VCaP (cell line): ENCODE measurements around the gene ZNF546.
A peak's percentile ranks its signal among the peaks of the same experiment; 100 is the strongest.

ENCODE experiments used
- H3K27ac ChIP-seq: fragments of 450-650 bp; 2 replicates; pipeline ENCODE4 v1.5.1; 2017
- TF ChIP-seq, protein P1 (sequence below): fragments of 450-650 bp; conservative IDR thresholded peaks from 2 replicates; pipeline ENCODE4 v1.5.1; 2017; ENCODE audit warnings: mild to moderate bottlenecking, moderate library complexity

ZNF546 gene

DNA sequence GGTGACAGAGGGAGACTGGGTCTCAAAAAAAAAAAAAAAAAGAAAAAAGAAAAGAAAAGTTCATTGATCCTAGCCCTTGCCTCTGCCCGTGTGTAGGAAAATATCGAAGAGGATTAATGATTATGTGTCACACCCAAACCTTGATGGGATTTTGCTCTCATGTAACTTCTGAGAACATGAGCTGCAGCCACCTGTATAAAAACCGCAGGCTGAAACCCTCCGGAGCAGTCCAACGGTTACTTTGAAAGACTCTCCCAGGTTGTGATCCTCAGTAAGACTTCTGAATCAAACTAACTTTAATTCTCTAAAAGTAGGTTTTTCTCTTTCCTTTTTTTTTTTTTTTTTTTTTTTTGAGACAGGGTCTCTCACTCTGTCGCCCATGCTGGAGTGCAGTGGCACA lies 30.2 kb upstream of the ZNF546 start:
- no peak overlapping the region for H3K27ac ChIP-seq
- TF ChIP-seq, protein P1, sequence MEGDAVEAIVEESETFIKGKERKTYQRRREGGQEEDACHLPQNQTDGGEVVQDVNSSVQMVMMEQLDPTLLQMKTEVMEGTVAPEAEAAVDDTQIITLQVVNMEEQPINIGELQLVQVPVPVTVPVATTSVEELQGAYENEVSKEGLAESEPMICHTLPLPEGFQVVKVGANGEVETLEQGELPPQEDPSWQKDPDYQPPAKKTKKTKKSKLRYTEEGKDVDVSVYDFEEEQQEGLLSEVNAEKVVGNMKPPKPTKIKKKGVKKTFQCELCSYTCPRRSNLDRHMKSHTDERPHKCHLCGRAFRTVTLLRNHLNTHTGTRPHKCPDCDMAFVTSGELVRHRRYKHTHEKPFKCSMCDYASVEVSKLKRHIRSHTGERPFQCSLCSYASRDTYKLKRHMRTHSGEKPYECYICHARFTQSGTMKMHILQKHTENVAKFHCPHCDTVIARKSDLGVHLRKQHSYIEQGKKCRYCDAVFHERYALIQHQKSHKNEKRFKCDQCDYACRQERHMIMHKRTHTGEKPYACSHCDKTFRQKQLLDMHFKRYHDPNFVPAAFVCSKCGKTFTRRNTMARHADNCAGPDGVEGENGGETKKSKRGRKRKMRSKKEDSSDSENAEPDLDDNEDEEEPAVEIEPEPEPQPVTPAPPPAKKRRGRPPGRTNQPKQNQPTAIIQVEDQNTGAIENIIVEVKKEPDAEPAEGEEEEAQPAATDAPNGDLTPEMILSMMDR = no peak

DNA sequence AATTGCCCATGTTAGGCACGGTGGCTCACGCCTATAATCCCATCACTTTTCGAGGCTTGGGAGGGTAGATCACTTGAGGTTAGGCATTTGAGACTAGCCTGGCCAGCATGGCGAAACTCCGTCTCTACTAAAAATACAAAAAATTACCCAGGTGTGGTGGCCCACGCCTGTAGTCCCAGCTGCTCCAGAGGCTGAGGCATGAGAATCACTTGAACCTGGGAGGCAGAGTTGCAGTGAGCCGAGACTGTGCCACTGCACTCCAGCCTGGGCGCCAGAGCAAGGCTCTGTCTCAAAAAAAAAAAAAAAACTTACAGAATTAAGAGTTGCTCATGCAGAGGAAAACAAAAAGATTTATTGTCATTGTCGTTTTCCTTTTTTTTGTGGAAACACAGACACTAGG lies 29.3 kb upstream of the ZNF546 start:
- no peak overlapping the region for H3K27ac ChIP-seq
- TF ChIP-seq, protein P1 = no peak

DNA sequence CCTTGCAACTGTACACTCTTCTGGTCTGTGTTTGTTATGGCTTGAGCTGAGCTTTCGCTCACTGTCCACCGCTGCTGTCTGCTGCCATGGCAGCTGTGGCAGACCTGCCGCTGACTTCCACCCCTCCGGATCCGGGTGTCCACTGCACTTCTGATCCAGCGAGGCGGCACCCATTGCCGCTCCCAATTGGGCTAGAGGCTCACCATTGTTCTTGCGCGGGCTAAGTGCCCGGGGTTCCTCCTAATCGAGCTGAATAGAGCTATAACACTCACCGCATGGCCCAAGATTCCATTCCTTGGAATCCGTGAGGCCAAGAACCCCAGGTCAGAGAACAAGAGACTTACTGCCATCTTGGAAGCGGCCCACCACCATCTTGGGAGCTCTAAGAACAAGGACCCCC lies 28.1 kb upstream of the ZNF546 start:
- H3K27ac ChIP-seq = peak overlapping the region; percentile 94; the same call in 1 of the 2 replicates
- TF ChIP-seq, protein P1 = no peak

DNA sequence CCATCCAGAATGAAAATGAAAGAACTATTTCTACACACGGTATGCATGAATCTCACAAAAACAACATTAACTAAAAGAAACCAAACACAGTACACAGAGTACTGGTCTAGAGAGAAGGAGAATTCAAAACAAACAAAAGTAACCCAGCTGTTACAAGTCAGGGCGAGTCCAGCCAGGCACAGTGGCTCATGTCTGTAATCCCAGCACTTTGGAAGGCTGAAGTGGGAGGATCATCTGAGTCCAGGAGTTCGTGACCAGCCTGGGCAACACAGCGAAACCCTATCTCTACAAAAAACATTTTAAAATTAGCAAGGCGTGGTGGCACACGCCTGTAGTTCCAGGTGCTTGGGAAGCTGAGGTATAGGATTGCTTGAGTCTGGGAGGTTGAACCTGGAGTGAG lies 27.6 kb upstream of the ZNF546 start:
- TF ChIP-seq, protein P1 = no peak
- peak overlapping the region; percentile 94 for H3K27ac ChIP-seq

DNA sequence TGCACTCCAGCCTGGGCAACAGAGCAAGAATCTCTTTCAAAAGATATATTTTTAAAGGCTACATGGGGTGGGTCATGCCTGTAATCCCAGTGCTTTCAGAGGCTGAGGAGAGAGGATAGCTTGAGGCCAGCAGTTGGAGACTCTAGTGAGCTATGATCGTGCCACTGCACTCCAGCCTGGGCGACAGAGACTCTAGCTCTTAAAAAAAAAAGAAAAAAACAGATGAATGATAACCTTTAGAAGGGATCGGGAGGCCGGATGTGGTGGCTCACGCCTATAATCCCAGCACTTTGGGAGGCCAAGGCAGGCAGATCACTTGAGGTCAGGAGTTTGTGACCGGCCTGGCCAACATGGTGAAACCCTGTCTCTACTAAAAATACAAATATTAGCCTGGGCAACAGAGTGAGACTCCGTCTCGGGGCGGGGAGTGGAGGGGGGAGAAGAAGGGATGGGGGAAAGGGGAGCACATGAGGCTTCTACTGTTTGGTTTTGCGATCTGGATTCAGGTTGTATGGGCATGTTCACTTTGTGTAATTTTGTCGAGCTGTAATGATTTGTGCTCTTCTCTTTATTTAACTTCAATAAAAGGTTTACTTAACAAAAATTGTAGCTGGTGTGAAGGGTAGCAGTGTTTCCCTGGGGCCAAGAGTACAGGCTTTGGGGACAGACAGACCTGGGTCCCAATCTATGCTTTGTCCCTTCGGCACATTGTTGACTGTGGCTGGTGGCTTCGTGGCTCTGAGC lies 27.0 kb upstream of the ZNF546 start:
- peak overlapping the region; percentile 94 for H3K27ac ChIP-seq
- TF ChIP-seq, protein P1 = no peak

DNA sequence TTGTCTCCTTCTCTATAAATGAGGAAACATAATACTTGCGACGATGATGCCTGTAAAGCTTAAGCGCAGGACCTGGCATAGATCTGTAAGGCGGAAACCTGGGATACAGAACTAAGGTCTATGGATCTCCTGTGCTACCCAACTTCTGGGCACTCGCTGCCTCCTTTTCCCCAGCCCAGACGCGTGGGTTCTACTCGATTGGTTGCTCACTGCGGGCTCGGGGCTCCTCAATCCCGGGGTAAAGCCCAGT lies 26.5 kb upstream of the ZNF546 start:
- H3K27ac ChIP-seq = peak overlapping the region; percentile 94

DNA sequence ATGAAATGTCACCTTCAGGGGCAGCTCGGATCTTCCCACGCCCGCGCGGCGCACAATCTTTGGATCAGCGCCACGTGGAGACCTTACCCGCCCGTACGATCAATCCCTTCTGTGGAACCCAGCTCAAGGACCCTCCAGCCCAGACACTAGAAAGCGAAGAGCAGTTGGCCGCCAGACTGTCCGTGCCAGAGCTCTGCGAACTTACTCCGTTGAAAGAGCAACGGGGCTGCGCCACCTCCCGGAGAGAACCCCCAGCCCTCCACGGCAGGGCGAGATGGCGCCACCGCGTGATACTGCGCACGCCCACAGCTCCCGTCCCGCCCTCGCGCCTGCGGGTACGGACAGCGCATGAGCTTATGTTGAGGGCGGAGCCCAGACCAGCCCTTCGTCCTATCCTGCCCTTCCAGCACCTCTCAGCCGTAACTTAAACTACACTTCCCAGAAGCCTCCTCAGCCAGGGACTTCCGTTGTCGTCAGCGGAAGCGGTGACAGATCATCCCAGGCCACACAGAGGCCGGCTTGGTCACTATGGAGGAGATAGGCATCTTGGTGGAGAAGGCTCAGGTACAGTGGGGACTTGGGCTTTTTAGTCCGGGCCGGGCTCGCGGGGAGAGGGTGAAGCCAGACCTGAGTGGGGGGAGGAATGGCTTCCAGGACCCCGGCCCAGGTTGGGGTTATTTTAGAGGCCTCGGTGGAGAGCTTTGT lies 26.0 kb upstream of the ZNF546 start, which contains the start of gene PSMC4:
PSMC4 (plus strand) TSS at position 491 of the 705 bp plus-strand sequence; CDS start at position 529, 38 bp downstream.
- TF ChIP-seq, protein P1 = peak; percentile 91
- H3K27ac ChIP-seq = peak within 1 kb of the TSS; percentile 94

More for the DNA sequence above, 26.5 kb upstream of the ZNF546 start:
- TF ChIP-seq, protein P1 = no peak
